Measurements from ENCODE around the gene LYRM9.
"Not testable (repeated sequence)": the region's sequence is repeated elsewhere in the genome, so short reads cannot be mapped to it uniquely, and the experiment has no call there.

LYRM9 gene

GRCh38 chr17:27872776-27873175 lies 20.4 kb downstream of the LYRM9 start:
- no peak for DNase-seq

DNA sequence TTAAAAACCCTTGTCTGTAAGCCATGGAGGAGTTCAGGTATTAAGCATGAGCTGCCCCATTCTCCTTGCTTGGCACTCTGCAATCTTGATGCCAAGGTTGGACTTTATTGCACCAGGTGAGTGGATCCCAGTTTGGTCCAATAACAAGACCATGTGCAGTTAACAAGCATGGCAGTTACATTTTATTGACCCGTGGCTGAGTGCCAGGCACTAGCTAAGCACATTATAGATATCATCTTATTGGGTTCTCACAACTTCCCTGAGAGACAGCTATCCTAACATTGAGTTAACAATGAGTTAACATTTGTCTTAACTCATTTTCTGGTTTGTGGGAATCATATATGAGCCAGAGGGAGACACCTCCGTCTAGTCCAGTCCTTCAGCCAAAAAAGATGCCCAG lies 21.8 kb downstream of the LYRM9 start:
- no peak for DNase-seq

- no peak for DNase-seq
These were observed 22.8 kb downstream of the LYRM9 start for GRCh38 chr17:27870345-27870744.

GRCh38 chr17:27868565-27868964 lies 24.6 kb downstream of the LYRM9 start:
- no peak for DNase-seq

DNA sequence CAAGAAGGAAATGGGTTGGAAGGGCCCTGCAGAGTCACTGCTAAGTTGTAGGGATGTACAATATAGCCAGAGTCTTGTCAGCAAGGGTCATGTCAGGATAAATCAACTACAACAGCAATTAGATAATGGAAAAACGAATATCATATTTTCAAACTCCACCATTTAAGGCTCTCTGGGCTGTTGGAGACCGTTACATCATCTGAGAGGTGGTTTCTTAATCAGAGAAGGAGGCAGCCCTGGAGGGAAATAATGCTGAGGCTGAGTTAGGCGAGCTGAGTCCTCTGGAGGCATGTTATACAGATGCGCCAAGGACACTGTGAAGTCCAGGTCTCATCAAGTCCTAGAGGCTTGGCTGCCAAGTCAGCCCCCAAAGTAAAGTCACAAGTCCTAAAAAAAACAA lies 30.3 kb downstream of the LYRM9 start:
- DNase-seq: peak; percentile 22

GRCh38 chr17:27862004-27862403 lies 31.2 kb downstream of the LYRM9 start:
- no peak for DNase-seq

GRCh38 chr17:27860971-27861664 lies 32.0 kb downstream of the LYRM9 start:
- no peak for DNase-seq

GRCh38 chr17:27858621-27859305 lies 34.4 kb downstream of the LYRM9 start:
- DNase-seq: no peak

- peak; percentile 54 for DNase-seq
These were observed 36.3 kb downstream of the LYRM9 start for GRCh38 chr17:27856676-27857432.

DNA sequence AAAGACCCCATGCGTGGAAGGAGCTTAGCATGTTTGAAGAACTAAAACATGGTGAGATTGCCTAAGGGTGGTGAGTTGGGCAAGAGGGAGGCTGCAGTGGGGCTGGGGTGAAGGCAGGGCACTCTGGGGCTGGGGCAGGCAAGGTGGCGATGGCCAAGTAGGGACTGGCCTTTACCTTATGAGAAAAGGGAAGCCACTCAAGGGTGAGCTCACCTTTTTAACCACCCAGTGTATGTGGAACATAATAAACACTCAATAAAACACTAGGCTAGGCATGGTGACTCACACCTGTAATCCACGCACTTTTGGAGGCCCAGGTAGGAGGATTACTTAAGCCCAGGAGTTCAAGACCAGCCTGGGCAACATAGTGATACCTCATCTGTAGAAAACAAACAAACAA lies 37.7 kb downstream of the LYRM9 start:
- DNase-seq: no peak

DNA sequence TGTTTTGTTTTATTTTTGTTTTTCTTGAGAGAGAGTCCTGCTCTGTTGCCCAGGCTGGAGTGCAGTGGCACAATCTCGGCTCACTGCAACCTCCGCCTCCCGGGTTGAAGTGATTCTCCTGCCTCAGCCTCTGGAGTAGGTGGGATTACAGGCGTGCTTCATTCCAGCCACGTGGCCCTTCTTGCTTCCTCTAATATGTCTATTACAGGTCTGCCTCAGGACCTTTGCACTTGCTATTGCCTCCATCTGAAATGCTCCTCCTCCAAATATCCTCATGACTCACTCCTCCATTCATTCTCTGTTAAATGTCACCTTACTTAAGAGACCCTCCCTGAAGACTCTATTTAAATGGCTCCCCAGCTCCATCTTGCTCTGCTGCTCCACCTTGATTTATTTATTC lies 39.0 kb downstream of the LYRM9 start:
- no peak for DNase-seq

- DNase-seq: no peak
These were observed 40.1 kb downstream of the LYRM9 start for GRCh38 chr17:27853091-27853490.

DNA sequence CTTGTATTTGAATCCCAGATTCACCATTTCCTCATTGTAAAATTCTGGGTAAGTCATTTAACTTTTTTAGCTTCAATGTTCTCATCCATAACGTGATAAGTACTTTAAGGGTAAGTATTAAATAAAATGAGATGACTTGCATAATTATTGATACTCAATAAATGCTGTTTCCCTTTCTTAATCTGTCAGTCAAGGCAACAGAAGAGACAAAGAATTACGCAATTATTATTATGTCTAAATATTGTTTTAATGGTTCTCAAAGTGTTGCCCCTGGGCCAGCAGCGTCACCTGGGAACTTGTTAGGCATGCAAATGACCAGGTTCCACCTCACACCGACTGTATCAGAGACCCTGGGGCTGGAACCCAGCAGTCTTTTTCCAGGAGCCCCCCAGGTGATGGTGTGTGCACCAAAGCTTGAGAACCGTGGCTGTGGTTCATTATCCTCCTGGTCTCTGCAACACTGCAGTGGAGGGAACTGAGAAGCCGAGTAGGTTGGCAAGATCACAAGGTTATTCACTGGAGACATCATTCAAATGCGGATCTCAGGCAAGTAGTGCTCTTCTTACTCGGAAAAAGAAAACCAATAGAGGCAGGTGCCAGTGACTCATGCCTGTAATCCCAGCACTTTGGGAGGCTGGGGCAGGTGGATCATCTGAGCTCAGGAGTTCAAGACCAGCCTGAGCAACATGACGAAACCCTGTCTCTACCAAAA lies 43.5 kb downstream of the LYRM9 start:
- no peak for DNase-seq

- no peak for DNase-seq
These were observed 44.2 kb downstream of the LYRM9 start for GRCh38 chr17:27848931-27849330.

DNA sequence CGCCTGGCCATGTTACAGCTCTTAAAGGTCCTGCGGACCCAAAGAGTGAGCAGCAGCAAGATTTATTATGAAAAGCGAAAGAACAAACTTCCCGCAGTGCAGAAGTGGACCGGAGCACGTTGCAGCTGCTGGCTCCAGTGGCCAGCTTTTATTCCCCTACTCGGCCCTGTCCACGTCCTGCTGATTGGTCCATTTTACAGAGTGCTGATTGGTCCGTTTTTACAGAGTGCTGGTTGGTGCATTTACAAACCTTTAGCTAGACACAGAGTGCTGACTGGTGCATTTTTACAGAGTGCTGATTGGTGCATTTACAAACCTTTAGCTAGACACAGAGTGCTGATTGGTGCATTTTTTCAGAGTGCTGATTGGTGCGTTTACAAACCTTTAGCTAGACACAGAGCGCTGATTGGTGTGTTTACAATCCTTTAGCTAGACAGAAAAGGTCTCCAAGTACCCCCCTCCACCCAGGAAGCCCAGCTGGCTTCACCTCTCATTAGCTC lies 46.3 kb downstream of the LYRM9 start:
- not testable (repeated sequence) for DNase-seq

DNA sequence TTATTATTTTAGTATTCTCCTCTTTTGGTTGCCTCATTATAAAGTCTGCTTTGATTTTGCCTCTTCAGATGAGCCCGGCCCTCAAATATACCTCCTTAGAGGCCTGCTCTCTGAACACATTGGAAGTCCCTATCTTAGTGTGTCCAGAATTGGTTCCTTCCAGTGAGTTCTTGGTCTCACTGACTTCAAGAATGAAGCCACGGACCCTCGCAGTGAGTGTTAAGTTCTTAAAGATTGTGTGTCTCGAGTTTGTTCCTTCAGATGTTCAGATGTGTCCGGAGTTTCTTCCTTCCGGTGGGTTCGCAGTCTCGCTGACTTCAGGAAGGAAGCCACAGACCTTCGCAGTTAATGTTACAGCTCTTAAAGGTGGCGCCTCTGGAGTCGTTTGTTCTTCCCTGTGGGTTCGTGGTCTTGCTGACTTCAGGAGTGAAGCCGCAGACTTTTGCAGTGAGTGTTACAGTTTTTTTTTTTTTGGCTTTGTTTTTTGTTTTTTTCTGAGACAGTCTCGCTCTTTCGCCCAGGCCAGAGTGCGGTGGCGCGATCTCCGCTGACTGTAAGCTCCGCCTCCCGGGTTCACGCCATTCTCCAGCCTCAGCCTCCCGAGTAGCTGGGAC lies 47.0 kb downstream of the LYRM9 start:
- no peak for DNase-seq

DNA sequence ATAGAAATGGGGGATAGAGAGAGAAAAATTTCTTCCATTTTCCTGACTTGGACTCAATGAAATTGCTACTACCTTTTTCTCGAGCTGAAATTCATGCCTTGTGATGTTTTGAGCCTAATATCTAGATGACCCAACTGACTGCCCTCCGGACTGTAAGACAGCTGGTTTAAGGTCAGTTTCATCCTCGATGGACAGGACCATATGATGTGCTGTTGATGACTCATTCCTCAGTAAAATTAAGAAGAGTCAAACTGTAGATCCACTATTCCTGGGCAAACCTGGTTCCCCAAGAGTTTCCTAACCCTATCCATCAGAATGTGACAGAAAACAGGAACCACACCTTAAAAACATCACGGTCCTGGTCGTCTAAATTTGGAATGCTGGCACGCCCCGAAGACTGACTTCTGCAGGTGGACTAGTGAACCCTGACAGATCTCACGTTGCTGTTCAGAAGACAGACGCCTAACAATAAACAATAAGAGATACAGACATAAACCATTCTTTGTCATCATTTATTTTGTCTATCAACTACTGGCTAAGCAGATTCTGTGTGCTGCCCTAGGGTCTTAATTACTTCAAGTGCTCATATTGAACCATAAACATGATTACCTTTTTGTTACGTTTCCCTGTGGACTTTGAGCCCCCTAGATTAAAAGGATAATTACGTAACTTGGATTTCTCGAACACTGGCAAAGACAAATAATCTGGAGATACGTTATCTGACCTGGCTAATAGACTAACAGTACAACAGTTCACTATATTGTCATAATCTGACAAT lies 47.7 kb downstream of the LYRM9 start:
- no peak for DNase-seq

DNA sequence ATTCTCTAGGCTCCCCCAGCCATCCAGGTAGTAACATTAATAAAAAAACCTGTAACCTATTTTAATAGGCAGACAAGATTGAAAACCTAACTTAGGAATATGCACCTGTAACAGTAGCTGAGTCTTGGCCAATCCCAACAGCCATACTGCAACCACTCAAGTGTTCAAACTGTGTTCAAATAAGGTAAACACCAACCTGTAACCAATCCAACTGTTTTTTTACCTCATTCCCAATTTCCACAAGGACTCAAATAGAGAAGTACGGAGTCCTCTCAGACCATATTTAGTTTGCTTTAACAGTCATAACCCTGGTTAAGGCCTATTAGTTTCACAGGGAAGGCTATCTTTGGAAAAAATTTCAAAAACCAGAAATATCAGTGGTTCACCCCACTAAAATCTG lies 52.5 kb downstream of the LYRM9 start:
- no peak for DNase-seq

DNA sequence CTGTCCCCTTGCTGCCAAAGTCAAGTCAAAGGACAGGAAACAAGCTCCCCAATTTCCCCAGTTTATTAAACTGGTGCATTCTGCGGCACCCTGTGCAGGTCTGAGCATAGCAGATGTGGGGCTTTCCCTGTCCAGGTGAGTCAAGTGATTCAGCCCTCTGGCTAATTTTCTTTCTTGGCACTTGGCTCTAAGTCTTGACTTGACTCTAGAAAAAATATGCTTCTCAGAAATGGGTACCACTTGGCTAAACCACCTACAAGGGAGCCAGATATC lies 52.8 kb downstream of the LYRM9 start:
- DNase-seq: not testable (repeated sequence)

- not testable (repeated sequence) for DNase-seq
These were observed 53.4 kb downstream of the LYRM9 start for GRCh38 chr17:27839571-27840405.

- not testable (repeated sequence) for DNase-seq
These were observed 54.6 kb downstream of the LYRM9 start for GRCh38 chr17:27838607-27839006.

All from OCI-M1 (cell line).